GM12801 (cell line): ENCODE results near the gene HTR2B.

Experiments used
- CTCF ChIP-seq: IDR thresholded peaks from one replicate; pipeline ENCODE4 v1.5.1; 2011; ENCODE audit warnings: control low read depth; ENCODE audit not compliant: insufficient read length; ENCODE audit errors: extremely low read depth

The HTR2B gene

GRCh38 chr2:231163414-231164095 lies 38.7 kb upstream of the HTR2B start:
- no peak for TF ChIP-seq CTCF

GRCh38 chr2:231163011-231163410 lies 38.2 kb upstream of the HTR2B start:
- TF ChIP-seq CTCF, result no peak

- no peak for TF ChIP-seq CTCF
These were observed 37.1 kb upstream of the HTR2B start for GRCh38 chr2:231161877-231162329.

GRCh38 chr2:231161252-231161839 lies 36.5 kb upstream of the HTR2B start:
- no peak for TF ChIP-seq CTCF

GRCh38 chr2:231160701-231161100 lies 35.9 kb upstream of the HTR2B start:
- no peak for TF ChIP-seq CTCF

- no peak for TF ChIP-seq CTCF
These were observed 34.5 kb upstream of the HTR2B start for GRCh38 chr2:231159306-231159705.

- no peak for TF ChIP-seq CTCF
These were observed 28.1 kb upstream of the HTR2B start for GRCh38 chr2:231152800-231153557.
